GM19043 (cell line): Measurements from ENCODE around the gene DRICH1.
"Not testable (repeated sequence)": the region's sequence is repeated elsewhere in the genome, so short reads cannot be mapped to it uniquely, and the experiment has no call there.

Source experiments
- ATAC-seq: cut with Tn5 transposase; IDR thresholded peaks from one replicate; pipeline ENCODE4 v1.9.1; 2021; ENCODE audit warnings: low read depth; ENCODE audit not compliant: unreplicated experiment

DRICH1 gene, protein sequence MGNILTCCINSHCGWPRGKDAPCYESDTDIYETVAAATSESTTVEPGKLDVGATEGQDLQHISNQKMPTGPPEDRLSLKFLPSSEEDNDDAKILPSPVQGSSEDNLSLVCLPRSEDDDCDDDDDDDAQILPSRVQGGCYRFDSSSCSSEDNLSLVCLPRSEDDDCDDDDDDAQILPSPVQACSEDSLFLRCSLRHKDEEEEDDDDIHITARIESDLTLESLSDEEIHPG

GRCh38 chr22:23632178-23632577, at the start of gene DRICH1:
Gene DRICH1, minus strand, starts transcription at chr22:23632321. Its CDS starts 298 bp downstream, at chr22:23632023.
- no peak for ATAC-seq

GRCh38 chr22:23681026-23681809, 49.1 kb upstream of the DRICH1 start:
- ATAC-seq: no peak

DNA sequence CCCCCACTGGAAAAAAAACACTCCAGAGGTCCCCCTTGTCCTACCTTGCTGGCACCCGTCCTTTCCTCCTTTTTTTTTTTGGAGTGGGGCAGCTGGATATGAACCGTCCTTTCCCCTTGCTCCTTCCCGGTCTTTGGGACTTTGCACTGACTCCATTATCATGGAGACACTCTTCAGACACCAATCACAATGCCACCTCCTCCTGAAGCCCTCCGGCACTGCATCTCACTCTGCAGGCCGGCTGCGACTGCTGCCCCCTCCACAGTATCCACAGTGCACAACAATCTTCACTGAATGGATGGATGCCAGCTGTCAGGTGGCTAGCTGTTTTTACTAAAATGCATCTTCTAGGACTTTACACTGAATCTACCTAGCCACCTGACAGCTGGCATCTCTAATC, 46.0 kb upstream of the DRICH1 start:
- no peak for ATAC-seq

DNA sequence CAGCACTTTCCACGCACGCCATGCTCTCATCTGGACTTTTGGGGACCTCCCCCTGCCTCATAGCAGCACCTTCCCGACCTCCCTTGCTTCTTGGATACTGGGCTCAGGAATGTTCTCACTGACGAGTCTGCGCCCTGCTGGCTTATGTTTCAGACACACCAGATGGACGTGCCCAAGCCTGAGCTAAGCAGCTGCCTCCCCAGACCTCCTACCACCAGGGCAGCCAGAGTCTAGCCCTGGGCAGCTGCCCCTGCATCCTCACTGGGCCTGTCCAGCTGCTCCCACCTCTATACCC, 45.5 kb upstream of the DRICH1 start:
- no peak for ATAC-seq

DNA sequence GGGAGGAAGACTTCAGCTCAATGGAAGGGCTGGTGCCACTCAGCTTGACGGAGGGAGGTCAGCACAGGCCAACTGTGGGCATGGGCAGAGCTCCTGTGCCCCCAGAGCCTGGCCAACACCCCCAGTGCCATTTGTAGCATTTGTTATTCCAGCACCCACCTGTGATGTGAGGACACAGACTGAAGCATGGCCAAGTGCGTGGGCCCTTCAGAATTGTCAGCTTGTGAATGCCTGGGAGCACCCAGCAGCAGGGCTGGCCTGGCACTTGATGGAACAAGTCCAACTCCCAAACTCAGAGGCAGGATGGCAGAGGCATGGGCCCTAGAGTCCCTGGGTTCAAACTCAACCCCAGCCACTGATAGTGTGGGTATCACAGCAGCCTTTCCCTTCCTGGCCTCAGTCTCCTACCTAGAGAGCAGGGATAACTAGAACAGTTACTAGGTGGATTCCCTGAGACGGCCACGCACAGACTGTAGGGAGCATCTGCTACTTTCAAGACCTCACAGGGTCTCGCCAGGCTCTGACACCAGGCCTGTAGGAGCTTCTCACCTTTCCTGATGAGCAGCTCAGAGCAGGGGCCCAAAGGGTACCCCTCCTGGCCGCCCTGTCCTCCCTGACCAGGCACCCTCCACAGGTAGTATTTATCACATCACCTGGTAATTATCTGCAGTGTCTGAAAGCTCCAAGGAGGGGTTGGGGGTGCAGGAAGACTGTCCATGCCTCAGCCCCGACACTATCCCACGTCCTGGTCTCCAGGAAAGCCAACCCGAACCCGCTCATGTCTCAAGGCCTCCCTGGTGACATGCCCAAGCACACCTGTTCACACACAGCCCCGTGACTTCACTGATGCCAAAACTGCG, 45.0 kb upstream of the DRICH1 start:
- not testable (repeated sequence) for ATAC-seq

- no peak for ATAC-seq
Measured at GRCh38 chr22:23675502-23676415, 43.6 kb upstream of the DRICH1 start.

GRCh38 chr22:23674886-23675501, 42.9 kb upstream of the DRICH1 start:
- ATAC-seq: not testable (repeated sequence)

GRCh38 chr22:23673826-23674690, 41.9 kb upstream of the DRICH1 start:
- ATAC-seq: no peak

- no peak for ATAC-seq
Measured at GRCh38 chr22:23673050-23673620, 41.0 kb upstream of the DRICH1 start.

- ATAC-seq: not testable (repeated sequence)
Measured at GRCh38 chr22:23672307-23673049, 40.4 kb upstream of the DRICH1 start.

DNA sequence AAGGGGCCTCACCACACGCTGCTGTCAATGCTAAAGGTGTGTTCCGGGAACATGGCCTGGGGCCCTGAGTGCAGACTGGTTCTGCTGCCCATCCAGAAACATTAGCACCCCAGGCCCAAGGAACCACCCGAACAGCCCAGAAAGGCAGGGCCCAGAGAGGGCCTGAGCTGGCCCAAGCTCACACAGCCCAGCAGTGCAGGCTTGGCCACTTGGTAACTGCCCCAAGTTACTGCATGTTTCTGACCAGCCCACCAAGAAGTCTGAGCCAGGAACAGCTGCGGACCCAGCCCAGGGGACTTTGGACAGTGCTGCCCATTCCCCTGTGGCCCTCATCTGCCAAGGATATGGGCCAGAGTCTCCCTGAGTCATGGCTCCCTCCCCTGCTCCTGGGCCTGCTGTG, 39.3 kb upstream of the DRICH1 start:
- ATAC-seq: not testable (repeated sequence)

GRCh38 chr22:23670378-23671295, 38.5 kb upstream of the DRICH1 start:
- no peak for ATAC-seq

- not testable (repeated sequence) for ATAC-seq
Measured at GRCh38 chr22:23660381-23660780, 28.3 kb upstream of the DRICH1 start.

DNA sequence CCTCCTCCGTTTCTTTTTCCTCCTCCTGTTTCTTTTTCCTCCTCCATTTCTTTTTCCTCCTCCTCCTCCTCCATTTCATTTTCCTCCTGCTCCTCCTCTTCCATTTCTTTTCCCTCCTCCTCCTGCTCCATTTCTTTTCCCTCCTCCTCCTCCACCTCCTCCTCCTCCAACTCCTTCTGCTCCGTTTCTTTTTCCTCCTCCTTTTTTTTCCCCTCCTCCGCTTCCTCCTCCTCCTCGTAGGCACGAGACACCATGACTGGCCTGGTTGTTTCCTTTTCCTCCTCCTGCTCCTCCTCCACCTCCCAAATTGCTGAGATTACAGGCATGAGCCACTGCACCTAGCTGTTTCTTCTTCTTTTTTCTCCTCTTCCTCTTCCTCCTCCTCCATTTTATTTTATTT, 25.6 kb upstream of the DRICH1 start:
- ATAC-seq: no peak

DNA sequence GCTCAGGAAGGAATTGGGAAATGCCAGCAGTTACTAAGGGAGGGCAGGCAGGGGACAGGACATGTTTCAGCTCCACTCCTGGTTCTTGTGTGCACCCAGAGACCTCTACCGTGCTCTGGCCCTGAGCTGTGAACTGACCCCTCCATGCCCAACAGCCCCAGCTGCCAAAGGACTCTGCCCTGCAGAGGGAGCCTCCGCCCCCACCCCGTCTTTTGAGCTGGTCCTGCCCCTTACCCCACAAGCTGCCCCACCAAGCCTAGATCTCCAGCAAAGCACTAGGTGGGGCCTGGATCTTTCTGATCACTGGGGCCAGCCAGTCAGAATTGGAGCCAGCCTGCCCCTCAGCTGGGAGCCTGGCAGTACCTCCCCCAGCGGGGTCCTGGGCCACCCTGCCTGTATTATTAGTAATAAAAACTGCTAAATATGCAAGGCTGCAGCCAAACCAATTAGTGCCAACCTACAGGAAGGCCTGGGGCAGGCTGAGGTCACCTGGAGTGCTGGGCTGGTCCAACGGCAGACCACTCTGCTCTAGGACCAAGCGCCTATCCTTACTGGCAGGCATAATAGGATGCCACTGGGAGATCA, 23.9 kb upstream of the DRICH1 start:
- ATAC-seq: no peak

DNA sequence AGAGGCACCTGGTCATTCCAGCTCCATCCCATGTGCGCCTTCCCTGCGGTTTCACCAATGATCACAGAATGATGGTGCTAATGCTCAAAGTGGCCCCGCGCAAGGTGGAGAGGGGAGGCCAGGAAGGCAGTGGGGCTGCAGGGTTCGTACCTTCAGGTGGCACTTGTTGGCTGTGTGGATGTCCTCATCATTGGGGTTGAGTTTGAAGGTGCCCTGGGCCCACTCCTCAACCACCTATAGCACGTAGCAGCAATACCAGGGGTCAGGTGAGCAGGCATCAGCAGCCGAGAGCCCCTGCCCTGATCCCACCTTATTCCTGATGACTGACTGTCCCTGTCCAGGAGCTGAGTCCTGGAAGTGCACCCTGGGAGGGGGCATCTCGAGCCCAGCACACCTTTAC, 20.6 kb upstream of the DRICH1 start:
- no peak for ATAC-seq

DNA sequence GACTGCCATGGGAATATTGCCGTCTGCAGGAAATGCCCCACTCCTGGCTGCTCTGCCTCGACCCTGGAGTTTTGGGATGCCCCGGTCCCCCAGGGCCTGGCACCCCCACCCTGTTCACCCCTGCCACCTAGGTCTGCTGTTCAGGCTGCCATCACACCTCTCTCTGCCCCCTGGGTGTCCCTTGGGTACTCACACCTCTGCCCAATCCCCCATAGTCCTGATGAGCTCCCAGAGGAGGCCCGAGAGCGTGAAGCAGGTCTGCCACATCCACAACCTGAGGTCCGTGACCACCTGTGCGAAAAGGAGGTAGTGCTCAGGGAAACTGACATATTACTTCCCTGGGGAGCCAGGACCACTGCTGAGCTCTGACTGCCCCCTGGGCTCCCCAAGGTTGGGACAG, 20.2 kb upstream of the DRICH1 start:
- no peak for ATAC-seq
